Esophagus muscularis mucosa (tissue), 3 donors: Measurements from ENCODE around the gene PTGES3L.

Experiments
- EP300 ChIP-seq: sonication (generic); formaldehyde crosslinking; IDR thresholded peaks from one replicate; pipeline ENCODE4 v1.6.1; 2017; ENCODE audit warnings: antibody characterized with exemption
- TF ChIP-seq, protein P1 (sequence below), 3 experiments: fragments of 200-600 bp in 2 of 3; fragments of 450-650 bp in 1 of 3; sonication (generic) in 2 of 3; IDR thresholded peaks; one replicate each; pipeline ENCODE4 v1.5.1; 2017 to 2019; ENCODE audit warnings: antibody characterized with exemption in 3 of 3, mild to moderate bottlenecking in 2 of 3, moderate library complexity in 1 of 3

DNA sequence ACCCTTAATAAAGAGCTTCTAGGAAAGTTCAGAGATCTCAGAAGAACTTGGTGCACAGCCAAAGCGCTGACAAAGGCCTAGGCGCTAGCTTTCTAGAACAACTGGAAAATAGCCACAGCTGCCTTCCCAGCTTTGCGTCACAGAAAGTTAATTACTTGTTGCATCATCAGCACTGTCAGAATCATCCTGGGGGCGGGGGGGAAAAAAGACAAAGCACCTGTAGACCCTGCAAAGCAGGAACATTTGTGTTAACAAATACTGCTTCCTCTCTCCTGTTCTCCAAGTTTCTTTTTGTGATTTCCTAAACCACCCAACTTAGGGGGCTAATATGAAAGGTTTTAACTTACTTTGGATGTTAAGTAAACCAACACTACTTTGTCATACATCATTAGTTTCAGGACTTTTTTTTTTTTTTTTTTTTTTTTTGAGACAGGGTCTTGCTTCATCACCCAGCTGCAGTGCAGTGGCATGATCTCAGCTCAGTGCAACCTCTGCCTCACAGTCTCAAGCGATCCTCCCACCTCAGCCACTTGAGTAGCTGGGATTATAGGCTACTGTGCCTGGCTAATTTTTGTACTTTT is 10.8 kb downstream of the PTGES3L start:
- TF ChIP-seq, protein P1, sequence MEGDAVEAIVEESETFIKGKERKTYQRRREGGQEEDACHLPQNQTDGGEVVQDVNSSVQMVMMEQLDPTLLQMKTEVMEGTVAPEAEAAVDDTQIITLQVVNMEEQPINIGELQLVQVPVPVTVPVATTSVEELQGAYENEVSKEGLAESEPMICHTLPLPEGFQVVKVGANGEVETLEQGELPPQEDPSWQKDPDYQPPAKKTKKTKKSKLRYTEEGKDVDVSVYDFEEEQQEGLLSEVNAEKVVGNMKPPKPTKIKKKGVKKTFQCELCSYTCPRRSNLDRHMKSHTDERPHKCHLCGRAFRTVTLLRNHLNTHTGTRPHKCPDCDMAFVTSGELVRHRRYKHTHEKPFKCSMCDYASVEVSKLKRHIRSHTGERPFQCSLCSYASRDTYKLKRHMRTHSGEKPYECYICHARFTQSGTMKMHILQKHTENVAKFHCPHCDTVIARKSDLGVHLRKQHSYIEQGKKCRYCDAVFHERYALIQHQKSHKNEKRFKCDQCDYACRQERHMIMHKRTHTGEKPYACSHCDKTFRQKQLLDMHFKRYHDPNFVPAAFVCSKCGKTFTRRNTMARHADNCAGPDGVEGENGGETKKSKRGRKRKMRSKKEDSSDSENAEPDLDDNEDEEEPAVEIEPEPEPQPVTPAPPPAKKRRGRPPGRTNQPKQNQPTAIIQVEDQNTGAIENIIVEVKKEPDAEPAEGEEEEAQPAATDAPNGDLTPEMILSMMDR (IDR thresholded peaks at IDR 0.05), result no peak
- no peak for TF ChIP-seq EP300
